Activated CD8-positive, alpha-beta memory T cell treated with anti-CD3 and anti-CD28 coated beads, Interleukin-2, amount 50 U/mL, for 24 hours (primary cell): ENCODE results near the gene DDAH2.

Source experiments
- DNase-seq: peaks from one replicate; pipeline ENCODE4 v3.0.0-alpha.2; 2020; ENCODE audit errors: extremely low read depth

Gene DDAH2

DNA sequence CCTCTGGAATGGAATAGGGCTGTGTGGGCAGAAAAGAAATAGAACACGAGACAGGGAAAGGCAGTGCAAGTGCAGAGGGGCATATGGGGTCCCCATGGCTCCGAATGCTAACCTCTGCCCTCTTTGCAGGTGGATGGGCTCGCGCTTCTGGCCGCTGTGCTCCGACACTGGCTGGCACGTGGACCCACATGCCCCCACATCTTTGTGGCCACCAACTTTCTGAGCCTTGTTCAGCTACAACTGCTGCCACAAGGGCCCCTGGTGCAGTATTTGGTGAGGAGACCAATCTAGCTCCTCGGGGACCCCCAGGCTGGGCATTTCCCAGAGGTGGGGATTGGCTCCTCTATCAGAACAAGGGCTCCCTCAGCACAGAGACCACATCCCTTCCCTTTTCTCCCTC is 32.2 kb upstream of the DDAH2 start:
- no peak for DNase-seq

- no peak for DNase-seq
These were observed 31.7 kb upstream of the DDAH2 start for GRCh38 chr6:31760790-31761189.

DNA sequence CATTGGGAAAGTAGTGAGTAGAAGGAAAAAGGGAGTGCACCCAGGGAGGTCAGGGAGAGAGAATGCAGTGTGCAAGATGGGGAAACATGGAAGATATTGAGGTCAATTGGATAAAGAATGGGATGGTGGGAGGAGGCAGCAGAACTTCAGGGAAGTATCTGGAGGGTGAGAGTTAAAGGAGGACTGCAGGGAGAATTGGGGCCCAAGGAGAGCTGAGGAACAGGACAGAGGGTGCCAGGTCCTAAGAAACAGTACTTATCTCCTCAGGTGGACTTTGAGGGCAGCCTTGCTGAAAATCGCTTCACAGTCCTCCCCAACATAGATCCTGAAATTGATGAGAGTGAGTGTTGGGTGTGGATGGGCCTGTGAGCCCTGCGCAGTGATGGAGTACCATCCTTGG is 29.2 kb upstream of the DDAH2 start:
- DNase-seq = no peak

DNA sequence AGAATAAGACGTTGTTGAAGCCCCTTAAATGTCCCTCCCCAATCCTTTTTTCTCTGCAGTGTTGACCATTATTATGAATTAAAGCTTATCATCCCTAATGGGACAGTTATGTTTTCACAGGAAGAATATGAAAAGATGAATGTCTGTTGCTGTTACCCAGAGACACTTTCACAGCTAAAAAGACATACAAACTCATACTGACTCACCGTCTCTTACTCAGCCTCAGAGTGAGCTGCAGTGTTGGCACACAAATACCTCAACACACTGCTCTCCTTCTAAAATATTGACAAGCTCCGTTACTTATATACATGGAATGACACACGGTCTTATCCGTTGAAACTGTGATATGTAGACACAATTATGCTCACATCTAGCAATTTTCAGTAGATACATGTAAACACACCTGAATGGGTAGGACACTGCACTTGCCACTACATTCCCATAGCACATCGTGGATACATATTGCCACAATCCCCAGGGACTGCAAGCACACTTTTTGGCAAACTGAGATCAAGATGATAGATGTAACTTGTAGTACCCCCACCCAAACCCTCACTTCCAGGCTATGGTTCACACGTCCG is 23.7 kb upstream of the DDAH2 start:
- DNase-seq = no peak

GRCh38 chr6:31750411-31751022 is 21.4 kb upstream of the DDAH2 start:
- no peak for DNase-seq

DNA sequence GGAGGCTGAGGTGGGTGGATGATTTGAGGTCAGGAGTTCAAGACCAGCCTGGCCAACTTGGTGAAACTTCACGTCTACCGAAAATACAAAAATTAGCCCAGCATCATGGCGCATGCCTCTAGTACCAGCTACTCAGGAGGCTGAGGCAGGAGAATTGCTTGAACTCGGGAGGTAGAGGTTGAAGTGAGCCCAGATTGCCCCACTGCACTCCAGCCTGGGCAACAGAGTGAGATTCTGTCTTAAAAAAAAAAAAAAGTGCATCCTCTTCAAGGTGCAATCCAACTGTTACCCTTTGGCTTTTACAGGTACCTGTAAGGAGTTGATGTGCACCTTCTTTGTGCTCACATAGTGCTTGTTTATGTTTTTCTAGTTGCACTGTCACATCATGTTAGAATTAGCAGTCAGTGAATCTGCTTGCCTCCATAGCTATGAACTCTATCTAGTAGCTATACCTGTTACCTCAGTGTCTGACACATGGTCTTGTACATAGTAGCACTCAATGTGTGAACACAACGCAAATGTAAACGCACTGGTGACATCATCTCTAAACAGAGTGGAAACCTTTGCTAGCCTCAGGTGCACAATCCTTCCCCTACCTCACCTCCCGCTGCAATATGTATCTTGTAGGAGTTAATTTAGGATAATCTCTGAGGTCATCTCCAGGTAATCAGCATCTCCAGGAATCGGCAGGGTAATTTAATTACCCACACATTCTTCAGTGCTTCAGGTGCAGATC is 20.4 kb upstream of the DDAH2 start:
- no peak for DNase-seq

DNA sequence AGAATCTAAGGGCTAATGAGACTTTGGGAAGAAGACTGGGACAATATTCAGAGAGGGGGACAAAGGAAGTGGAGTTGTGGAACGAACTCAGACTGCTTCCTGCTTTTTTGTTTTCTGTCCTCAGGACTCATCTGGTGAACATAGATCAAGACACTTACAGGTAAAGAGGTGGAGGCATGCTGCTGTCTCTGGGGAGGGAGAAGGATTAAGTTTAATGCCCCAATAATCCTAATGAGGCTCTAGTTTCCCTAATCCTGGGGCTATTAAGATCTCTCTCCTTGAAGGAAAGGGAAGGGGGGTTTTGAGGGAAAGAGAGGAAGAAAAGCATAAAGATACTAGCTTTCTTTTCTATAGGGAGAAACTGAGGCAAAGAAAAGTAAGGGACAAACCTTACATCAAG is 15.3 kb upstream of the DDAH2 start:
- no peak for DNase-seq

DNA sequence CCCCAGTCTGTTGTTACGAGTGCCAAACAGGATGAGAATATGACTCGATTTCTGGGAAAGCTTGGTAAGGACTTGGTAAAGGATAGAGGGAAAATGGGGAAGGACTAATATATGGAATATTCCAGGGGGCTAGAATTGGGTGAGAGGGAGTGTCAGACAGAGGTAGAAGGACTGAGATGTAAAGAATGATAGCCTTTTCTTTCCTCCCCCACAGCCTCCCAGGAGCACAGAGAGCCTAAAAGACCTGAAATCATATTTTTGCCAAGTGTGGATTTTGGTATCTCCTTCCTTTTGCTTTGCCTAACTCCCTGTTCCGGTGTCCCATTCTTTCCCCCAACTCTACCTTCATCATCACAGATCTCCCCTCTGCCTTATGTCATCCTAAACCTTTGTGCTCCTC is 13.8 kb upstream of the DDAH2 start:
- no peak for DNase-seq

GRCh38 chr6:31741815-31742214 is 12.7 kb upstream of the DDAH2 start:
- no peak for DNase-seq

- no peak for DNase-seq
These were observed 11.5 kb upstream of the DDAH2 start for GRCh38 chr6:31740397-31741223.

DNA sequence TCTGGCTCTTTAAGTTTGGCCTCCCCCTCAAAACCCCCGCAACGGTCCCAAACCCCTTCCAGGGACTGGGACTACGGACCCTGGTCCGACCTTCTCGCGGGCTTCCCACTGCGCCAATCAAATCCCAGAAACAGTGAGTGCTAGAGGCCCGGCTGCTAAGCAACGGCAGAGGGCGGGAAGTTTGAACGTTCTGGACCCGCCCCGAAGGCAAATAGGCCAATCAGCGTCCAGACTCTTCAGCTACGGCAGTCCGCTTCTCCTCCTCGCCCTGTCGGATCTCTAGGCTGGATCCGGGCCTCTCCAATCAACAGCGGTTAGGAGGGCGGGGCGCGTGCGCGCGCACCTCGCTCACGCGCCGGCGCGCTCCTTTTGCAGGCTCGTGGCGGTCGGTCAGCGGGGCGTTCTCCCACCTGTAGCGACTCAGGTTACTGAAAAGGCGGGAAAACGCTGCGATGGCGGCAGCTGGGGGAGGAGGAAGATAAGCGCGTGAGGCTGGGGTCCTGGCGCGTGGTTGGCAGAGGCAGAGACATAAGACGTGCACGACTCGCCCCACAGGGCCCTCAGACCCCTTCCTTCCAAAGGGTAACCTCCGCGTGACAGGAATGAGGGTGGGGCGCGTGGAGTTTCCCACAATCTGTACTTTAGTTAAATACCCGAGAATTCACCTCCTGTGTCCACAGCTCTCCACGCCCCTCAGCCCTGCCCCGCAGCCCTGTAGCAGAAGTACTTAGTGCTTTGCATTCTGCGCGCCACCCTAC is 10.7 kb upstream of the DDAH2 start, which contains the start of gene MSH5:
TSS of gene MSH5 (plus strand) at position 367 of the 758 bp plus-strand sequence. CDS start 462 bp downstream, outside the sequence.
- peak; percentile 94 for DNase-seq

DNA sequence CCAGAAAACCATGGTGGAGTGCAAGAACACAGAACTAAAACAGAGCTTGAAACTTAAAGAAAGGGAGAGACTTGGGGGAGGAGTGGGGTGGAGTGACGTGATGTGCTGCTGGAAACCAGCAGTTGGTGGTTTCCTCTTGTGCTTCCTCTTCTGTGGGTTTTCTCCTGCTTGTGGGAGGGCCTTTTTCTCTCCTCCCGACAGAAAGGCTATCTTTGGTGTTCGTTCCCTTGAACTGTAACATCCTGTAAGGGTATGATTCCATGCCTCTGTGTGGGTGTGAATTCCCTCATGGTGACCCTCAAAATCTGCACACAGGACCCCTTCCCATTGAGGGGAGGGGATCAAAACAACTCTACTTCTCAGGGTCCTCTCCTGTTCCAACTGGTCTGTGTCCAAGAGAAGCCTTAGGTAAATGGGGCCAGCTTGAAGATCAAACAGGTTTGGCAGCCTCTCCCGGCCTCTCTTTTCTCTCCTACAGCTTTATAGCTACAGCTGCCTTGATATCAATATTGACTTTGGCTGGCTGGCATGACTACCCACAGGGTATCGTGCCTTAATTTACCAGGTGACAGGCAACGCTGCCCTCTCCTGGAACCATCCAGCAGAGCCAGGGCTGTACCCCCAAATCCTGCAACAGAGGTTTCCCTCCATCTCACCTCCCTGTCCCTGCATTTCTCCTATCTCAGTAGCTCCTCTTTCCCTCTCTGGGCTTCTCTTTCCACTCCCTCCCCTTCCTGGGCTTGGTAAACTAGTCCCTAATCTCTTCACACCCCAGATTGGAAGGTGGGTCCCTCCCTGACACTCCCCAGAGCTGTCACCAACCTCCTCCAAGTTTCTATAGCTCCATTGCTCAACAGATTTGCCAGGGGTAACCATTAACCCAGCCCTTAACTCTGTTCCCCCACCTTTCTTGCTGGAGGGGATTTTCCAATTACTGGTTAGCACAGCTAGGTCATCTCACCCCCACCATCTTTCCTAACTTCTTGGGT is 9.2 kb upstream of the DDAH2 start:
- DNase-seq = no peak

DNA sequence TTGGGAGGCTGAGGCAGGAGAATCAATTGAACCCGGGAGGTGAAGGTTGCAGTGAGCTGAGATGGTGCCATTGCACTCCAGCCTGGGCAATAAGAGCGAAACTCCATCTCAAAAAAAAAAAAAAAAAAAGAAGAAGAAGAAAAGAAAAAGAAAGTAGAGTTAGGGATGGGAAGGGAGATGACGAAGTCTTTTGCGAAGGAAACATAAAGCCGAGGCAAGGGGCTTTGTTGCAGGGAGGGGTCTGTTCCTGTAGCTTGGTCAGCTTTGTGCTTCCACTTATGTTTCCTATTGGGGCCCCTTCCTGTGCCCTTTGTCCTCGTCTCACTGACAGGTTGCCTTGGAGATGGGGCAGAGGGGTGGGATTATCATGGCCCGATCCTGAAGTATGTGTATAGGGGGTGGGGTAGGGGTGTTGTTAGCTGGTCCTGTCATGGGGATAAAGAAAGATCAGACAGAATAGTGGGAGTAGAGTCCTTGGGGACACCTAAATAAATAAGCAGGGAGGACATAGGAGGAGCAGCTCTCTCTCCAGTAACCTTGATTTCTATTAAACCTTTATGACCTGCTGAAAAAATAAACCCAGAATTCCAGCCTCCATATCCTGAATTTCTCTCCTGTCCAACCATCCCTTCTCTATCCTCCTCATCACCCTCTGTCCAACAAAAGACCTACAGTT is 8.4 kb upstream of the DDAH2 start:
- DNase-seq = no peak

- DNase-seq = no peak
These were observed 7.7 kb upstream of the DDAH2 start for GRCh38 chr6:31736768-31737314.

- peak; percentile 61 for DNase-seq
These were observed 7.1 kb upstream of the DDAH2 start, which contains the start of gene CLIC1 for GRCh38 chr6:31736021-31736767. TSS of gene CLIC1 (minus strand) at chr6:31736530. CDS start at chr6:31736300, 230 bp downstream.

DNA sequence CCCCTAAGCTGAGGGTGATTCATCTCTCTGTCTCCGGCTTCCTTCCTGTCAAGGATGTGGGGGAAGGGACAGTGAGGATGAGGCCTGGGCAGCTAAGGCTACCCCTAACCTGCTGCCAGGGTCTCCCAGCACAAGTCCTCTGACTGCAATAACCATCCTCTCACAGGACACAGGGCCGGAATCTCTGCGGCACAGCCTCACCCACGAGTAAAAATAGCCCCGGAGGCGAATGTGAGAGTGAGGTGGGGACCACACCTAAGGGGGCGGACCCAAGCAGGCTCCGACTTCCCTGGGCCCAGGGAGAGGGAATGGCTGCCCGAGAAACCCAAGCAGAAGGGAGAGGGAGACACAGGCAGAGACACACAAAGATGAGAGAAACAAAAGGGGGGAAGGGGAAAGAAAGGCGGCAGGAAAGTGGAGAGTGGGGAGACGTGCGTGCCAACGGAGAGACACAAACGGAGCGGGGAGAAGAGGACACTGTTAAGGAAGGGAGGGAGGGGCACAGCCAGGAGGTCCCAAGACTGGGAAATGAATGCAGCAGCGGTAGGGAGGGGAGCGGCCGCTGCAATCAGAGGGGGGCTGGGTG is 5.8 kb upstream of the DDAH2 start:
- no peak for DNase-seq

DNA sequence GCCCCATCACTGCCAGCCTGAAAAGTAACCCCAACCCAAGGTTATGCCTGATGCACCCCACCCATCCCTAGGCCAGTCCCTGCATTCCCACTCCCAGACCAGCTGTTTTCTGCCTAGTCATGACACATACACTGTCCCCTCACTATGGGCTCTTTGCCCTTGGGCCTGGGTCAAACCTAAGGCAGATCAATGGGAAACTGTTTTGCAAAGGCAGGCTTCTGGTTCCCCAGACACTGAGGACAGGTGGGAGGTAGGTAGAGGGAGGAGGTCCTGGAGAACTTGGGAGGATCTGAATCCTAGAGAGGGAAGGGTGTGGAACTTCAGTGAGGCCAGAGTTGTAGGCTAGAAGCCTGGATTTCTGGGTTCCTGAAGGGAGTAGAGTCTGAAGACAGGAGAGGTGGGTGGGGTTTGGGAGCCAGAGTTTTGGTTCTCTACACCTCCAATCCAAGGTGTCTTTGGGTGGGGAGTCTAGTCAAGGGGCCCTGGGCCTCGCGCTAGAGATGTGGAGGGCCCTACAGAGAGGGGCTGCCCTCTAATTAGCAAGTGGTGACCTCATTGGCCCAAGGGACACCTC is 5.2 kb upstream of the DDAH2 start:
- no peak for DNase-seq

DNA sequence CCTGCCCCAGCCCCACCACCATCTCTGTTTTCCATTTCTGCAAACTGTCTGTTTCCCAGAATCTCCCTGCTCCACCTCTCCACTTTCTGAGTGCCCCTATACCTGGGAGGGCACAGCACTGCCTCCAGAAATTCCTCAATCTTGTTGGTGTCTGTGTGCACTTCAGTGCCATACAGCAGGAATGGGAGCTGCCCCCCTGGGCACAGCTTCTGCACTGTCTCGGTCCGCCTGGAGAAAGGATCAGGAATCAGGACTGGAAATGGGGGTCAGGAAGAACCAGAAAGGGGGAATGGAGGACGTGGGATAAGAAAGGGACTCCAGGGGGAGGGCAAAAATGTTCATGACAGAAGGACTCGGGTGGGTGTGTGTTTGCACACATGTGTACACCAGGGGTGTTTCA is 4.6 kb upstream of the DDAH2 start:
- DNase-seq = no peak
